ENCODE data around the gene LIMS1. TPM values are rescaled to one million over a fixed set of nuclear protein-coding genes. Genes with fewer than 3 reads are reported as not detected.
"Not testable (repeated sequence)": the region's sequence is repeated elsewhere in the genome, so short reads cannot be mapped to it uniquely, and the experiment has no call there.

The LIMS1 gene
- total and polyA plus RNA-seq, 2 experiments from 2014 or later, result 82.0 to 122 TPM

- H3F3A ChIP-seq (ENCODE audit: insufficient read depth); H3K9me3 ChIP-seq (ENCODE audit: low read depth); H3K36me3 ChIP-seq (ENCODE audit: low read depth); H2AFZ ChIP-seq; DNase-seq; H4K20me1 ChIP-seq (ENCODE audit: insufficient read depth); H3K4me3 ChIP-seq; H3K4me2 ChIP-seq (ENCODE audit: unreplicated experiment); H3K27ac ChIP-seq; H3K9me2 ChIP-seq (ENCODE audit: insufficient read depth); in situ Hi-C loops (cut with MboI); H3K4me1 ChIP-seq (ENCODE audit: insufficient read depth); H3K9ac ChIP-seq; H3K27me3 ChIP-seq (replicated peaks; ENCODE audit: insufficient read depth): not testable (repeated sequence)
- H3K79me2 ChIP-seq (ENCODE audit: insufficient read depth), result peaks cover 83% of the 10 kb centered on the region
- WGBS, 2 experiments (ENCODE audit: low coverage in 1 of 2, low lambda C conversion rate in 2 of 2, missing lambda C conversion rate in 2 of 2), result 98% methylated on average over 10 of the region's 10 CpGs
Measured at GRCh38 chr2:108601199-108601598, 66.9 kb downstream of the LIMS1 start.

GRCh38 chr2:108602422-108602821, 68.2 kb downstream of the LIMS1 start:
- Histone ChIP-seq H3K79me2 (ENCODE audit: insufficient read depth) (peaks cover 85% of the 10 kb centered on the region), H3K4me3 (no peak overlapping the region), H3K27me3 (replicated peaks; ENCODE audit: insufficient read depth) (no peaks in the 10 kb centered on the region), H3F3A (ENCODE audit: insufficient read depth) (peaks cover 4% of the 10 kb centered on the region; the same call in 1 of the 2 replicates), H3K9me3 (ENCODE audit: low read depth) (no peaks in the 10 kb centered on the region), H3K27ac (no peak overlapping the region), H3K4me1 (ENCODE audit: insufficient read depth) (peaks cover 9% of the 10 kb centered on the region), H4K20me1 (ENCODE audit: insufficient read depth) (no peaks in the 10 kb centered on the region), H2AFZ (no peak overlapping the region), H3K9ac (no peak overlapping the region), H3K9me2 (ENCODE audit: insufficient read depth) (no peaks in the 10 kb centered on the region), H3K36me3 (ENCODE audit: low read depth) (no peaks in the 10 kb centered on the region), H3K4me2 (ENCODE audit: unreplicated experiment) (no peak overlapping the region)
- TF ChIP-seq EZH2phosphoT487 (IDR thresholded peaks at IDR 0.05; ENCODE audit: insufficient read depth, low read depth), result no peak
- DNase-seq, result no peak
- in situ Hi-C loops (cut with MboI), result no loop called here

- H3F3A ChIP-seq (ENCODE audit: insufficient read depth), result peaks cover 4% of the 10 kb centered on the region; the same call in 1 of the 2 replicates
- no peak overlapping the region for H2AFZ ChIP-seq
- no peaks in the 10 kb centered on the region for H4K20me1 ChIP-seq (ENCODE audit: insufficient read depth)
- peak; percentile 77 for DNase-seq
- peaks cover 94% of the 10 kb centered on the region for H3K79me2 ChIP-seq (ENCODE audit: insufficient read depth)
- H3K4me1 ChIP-seq (ENCODE audit: insufficient read depth), result peaks cover 9% of the 10 kb centered on the region
- H3K9ac ChIP-seq, result no peak overlapping the region
- H3K4me3 ChIP-seq, result no peak overlapping the region
- H3K9me3 ChIP-seq (ENCODE audit: low read depth), result no peaks in the 10 kb centered on the region
- H3K4me2 ChIP-seq (ENCODE audit: unreplicated experiment), result peak overlapping the region; percentile 40
- 0 out of 2 replicates have a peak overlapping the region, but pooled peaks have one; percentile 27 for H3K27ac ChIP-seq
- WGBS, 2 experiments (ENCODE audit: low coverage in 1 of 2, low lambda C conversion rate in 2 of 2, missing lambda C conversion rate in 2 of 2), result 48 to 54% methylated on average over 4 of the region's 4 CpGs
- no peaks in the 10 kb centered on the region for H3K9me2 ChIP-seq (ENCODE audit: insufficient read depth)
- no peaks in the 10 kb centered on the region for H3K36me3 ChIP-seq (ENCODE audit: low read depth)
- H3K27me3 ChIP-seq (replicated peaks; ENCODE audit: insufficient read depth), result no peaks in the 10 kb centered on the region
- in situ Hi-C loops (cut with MboI), result no loop called here
- TF ChIP-seq EZH2 (IDR thresholded peaks at IDR 0.05; ENCODE audit: insufficient read depth, poor library complexity, severe bottlenecking) (no peak), EZH2phosphoT487 (IDR thresholded peaks at IDR 0.05; ENCODE audit: insufficient read depth, low read depth) (no peak)
Measured at GRCh38 chr2:108604196-108604595, 69.9 kb downstream of the LIMS1 start.

DNA sequence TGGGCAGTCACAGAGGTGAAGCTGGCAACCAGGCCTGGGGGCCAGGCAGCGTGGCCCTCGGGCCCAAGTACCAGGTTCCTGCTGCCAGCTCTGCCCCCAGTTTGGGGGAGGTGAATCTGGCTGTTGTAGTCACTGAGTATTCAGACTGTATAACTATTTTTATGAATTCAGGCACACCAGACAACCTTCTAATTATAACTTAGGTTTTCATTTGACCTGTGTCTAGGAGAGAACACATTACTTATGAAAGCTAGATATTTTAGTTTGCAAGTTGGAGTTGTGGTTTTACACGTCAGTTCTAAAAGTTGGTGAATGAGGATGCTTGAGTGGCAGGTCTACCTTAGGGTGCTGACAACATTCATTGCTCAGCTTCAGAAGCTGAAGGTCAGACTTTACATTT, 71.7 kb downstream of the LIMS1 start:
- in situ Hi-C loops (cut with MboI), result no loop called here

GRCh38 chr2:108607706-108608301, 73.5 kb downstream of the LIMS1 start:
- no peaks in the 10 kb centered on the region for H4K20me1 ChIP-seq (ENCODE audit: insufficient read depth)
- H3K79me2 ChIP-seq (ENCODE audit: insufficient read depth), result peaks cover 98% of the 10 kb centered on the region
- no peaks in the 10 kb centered on the region for H3K36me3 ChIP-seq (ENCODE audit: low read depth)
- no peak overlapping the region for H3K27ac ChIP-seq
- no peak overlapping the region for H3K9ac ChIP-seq
- H3F3A ChIP-seq (ENCODE audit: insufficient read depth), result peaks cover 4% of the 10 kb centered on the region; the same call in 1 of the 2 replicates
- no peaks in the 10 kb centered on the region for H3K9me3 ChIP-seq (ENCODE audit: low read depth)
- H3K4me1 ChIP-seq (ENCODE audit: insufficient read depth), result peaks cover 9% of the 10 kb centered on the region
- DNase-seq, result peak; percentile 62
- TF ChIP-seq EZH2phosphoT487 (IDR thresholded peaks at IDR 0.05; ENCODE audit: insufficient read depth, low read depth), result no peak
- no peak for TF ChIP-seq EZH2 (IDR thresholded peaks at IDR 0.05; ENCODE audit: insufficient read depth, poor library complexity, severe bottlenecking)
- H2AFZ ChIP-seq, result no peak overlapping the region
- in situ Hi-C loops (cut with MboI), result no loop called here
- WGBS, 2 experiments (ENCODE audit: low coverage in 1 of 2, low lambda C conversion rate in 2 of 2, missing lambda C conversion rate in 2 of 2), result 79 to 86% methylated on average over 3 of the region's 3 CpGs
- H3K9me2 ChIP-seq (ENCODE audit: insufficient read depth), result no peaks in the 10 kb centered on the region
- no peak overlapping the region for H3K4me3 ChIP-seq
- no peaks in the 10 kb centered on the region for H3K27me3 ChIP-seq (replicated peaks; ENCODE audit: insufficient read depth)
- H3K4me2 ChIP-seq (ENCODE audit: unreplicated experiment), result no peak overlapping the region

More for the DNA sequence above, 71.7 kb downstream of the LIMS1 start:
- Histone ChIP-seq H3K9me3 (ENCODE audit: low read depth) (no peaks in the 10 kb centered on the region), H4K20me1 (ENCODE audit: insufficient read depth) (no peaks in the 10 kb centered on the region), H3K79me2 (ENCODE audit: insufficient read depth) (peaks cover 100% of the 10 kb centered on the region), H3F3A (ENCODE audit: insufficient read depth) (peaks cover 4% of the 10 kb centered on the region; the same call in 1 of the 2 replicates), H3K36me3 (ENCODE audit: low read depth) (no peaks in the 10 kb centered on the region), H3K4me3 (no peak overlapping the region), H2AFZ (no peak overlapping the region), H3K9me2 (ENCODE audit: insufficient read depth) (no peaks in the 10 kb centered on the region), H3K4me2 (ENCODE audit: unreplicated experiment) (no peak overlapping the region), H3K9ac (no peak overlapping the region), H3K27me3 (replicated peaks; ENCODE audit: insufficient read depth) (no peaks in the 10 kb centered on the region), H3K4me1 (ENCODE audit: insufficient read depth) (peaks cover 9% of the 10 kb centered on the region), H3K27ac (no peak overlapping the region)
- WGBS, 2 experiments (ENCODE audit: low coverage in 1 of 2, low lambda C conversion rate in 2 of 2, missing lambda C conversion rate in 2 of 2), result 98 to 100% methylated on average over 3 of the region's 3 CpGs
- DNase-seq, result no peak
- TF ChIP-seq EZH2phosphoT487 (IDR thresholded peaks at IDR 0.05; ENCODE audit: insufficient read depth, low read depth) (no peak), EZH2 (IDR thresholded peaks at IDR 0.05; ENCODE audit: insufficient read depth, poor library complexity, severe bottlenecking) (no peak)

Data from GM23248 (cell line).